GM21717 (cell line): ENCODE measurements around the gene AHDC1.
"Not testable (repeated sequence)": the region's sequence is repeated elsewhere in the genome, so short reads cannot be mapped to it uniquely, and the experiment has no call there.

Experiments
- ATAC-seq: cut with Tn5 transposase; IDR thresholded peaks from one replicate; pipeline ENCODE4 v1.9.1; 2021; ENCODE audit warnings: mild to moderate bottlenecking, moderate library complexity; ENCODE audit not compliant: unreplicated experiment

The AHDC1 gene, protein sequence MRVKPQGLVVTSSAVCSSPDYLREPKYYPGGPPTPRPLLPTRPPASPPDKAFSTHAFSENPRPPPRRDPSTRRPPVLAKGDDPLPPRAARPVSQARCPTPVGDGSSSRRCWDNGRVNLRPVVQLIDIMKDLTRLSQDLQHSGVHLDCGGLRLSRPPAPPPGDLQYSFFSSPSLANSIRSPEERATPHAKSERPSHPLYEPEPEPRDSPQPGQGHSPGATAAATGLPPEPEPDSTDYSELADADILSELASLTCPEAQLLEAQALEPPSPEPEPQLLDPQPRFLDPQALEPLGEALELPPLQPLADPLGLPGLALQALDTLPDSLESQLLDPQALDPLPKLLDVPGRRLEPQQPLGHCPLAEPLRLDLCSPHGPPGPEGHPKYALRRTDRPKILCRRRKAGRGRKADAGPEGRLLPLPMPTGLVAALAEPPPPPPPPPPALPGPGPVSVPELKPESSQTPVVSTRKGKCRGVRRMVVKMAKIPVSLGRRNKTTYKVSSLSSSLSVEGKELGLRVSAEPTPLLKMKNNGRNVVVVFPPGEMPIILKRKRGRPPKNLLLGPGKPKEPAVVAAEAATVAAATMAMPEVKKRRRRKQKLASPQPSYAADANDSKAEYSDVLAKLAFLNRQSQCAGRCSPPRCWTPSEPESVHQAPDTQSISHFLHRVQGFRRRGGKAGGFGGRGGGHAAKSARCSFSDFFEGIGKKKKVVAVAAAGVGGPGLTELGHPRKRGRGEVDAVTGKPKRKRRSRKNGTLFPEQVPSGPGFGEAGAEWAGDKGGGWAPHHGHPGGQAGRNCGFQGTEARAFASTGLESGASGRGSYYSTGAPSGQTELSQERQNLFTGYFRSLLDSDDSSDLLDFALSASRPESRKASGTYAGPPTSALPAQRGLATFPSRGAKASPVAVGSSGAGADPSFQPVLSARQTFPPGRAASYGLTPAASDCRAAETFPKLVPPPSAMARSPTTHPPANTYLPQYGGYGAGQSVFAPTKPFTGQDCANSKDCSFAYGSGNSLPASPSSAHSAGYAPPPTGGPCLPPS (N-terminal part only)

DNA sequence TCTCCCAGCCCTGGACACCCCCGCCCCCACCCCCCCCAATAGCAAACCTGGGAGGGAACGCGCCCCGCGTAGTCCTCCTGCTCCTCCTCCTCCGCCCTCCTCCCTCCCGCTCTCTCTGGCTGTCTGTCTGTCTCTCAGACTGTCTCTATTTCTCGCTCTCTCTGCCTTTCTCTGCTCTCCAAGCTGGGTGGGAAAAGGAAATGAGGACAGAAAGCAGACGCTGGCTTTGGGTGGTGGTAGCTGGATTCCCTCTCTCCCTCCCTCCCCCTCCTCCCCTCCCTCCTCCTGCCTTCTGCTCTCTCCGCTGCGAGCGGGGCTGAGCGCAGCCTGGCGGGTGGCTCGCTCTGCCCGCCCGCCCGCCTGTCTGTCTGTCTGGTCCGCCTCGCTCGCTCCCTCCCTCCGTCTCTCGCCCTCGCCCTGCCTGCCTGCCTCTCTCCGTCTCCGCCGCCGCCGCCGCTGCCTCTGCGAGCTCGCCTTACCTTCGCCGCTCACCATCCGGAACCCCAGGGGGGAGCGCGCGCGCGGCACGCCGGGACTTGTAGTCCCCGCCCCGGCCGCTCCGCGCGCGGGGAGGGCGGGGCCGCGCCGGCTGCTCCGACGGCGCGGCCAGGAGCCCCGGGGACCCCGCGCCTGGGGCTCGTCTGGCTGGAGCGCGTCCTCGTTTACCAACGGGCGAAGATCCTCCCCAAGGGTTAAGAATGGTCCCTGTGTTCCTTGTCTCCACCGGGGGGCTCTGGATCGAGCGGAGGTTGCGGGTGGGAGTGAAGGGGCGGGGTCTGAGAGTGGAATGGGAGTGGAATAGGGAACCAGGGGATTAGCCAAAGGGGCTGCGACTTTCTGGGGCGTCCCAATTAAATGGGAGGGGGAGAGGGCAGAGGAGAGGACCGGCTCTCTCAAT is at the start of gene AHDC1:
Gene AHDC1 (minus strand): TSS at position 464 of the 898 bp plus-strand sequence. CDS start 52,029 bp downstream, outside the sequence.
- peak; percentile 39 for ATAC-seq

DNA sequence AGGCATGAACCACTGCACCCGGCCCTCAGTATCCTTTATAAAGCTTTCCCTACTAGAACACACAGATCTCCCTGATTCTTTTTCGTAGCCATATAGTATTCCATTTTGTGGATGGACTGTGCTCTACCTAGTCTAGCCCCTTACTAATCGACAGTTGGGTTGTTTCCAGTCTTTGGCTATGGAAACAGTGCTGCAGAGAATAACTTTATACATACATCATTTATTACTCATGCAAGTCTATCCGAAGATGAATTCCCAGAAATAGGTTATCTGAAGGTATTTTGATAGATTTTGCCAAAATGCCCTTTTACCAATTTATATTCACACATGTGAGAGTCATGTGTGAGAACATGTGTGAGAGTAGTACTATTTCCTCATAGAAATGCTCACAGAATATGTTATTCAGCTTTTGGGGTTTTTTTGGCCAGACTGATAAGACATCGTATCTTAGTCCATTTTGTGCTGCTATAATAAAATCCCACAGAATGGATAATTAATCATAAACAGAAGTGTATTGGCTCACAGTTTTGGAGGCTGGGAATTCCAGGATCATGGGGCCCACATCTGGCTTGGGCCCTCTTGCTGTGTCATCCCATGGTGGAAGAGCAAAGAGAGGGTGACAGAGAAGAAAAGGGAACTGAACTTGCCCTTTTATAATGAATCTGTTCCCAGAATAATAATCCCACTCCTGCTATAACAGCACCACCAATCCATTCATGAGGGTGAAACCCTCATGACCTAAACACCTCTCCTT is 48.3 kb upstream of the AHDC1 start:
- ATAC-seq: no peak

DNA sequence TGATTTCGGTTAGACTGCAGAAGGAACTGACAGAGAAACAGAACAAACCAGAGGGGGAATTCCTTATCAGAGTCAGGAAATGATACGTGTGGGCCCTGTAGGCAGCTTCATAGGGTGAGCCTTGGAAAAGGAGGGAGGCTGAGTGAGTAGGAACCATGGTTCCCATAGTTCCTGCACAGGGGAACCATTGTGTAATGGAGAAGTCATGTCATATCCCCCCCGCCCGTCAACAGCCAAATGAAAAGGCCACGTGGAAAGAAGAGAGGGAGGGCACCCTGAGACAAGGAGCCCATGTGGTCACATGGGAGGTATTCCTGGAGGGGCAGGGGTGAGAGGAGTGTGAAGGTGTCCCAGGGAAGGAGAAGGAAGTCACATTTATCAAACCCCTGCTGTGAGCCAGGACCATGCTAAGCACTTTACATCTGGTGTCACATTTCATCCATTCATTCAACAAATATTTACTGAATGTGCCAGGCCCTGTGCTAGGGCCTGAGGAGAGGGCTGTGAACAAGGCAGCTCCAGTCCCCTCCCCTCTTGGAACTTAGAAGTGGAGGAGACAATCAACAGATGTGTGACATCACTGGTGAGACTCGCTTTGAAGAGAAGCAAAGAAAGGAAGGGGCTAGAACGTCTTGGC is 46.7 kb upstream of the AHDC1 start:
- ATAC-seq: no peak

DNA sequence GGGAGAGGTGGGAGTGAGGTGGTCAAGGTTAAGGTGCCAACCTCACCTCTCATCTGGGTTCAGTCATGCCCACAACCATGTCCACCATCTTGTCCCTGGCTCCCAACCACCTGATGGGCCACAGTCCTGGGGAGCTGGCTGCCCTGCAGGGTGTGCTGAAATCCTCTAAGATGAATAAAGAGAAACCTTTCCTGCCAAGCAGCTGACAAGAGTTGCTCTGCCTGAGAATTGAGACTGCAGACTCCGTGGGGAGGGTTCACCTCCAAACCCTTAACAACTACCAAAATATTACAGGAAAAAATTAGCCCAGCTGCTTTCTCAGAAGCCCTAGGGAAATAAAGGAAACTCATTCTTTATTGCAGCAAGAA is 46.2 kb upstream of the AHDC1 start:
- ATAC-seq: no peak

DNA sequence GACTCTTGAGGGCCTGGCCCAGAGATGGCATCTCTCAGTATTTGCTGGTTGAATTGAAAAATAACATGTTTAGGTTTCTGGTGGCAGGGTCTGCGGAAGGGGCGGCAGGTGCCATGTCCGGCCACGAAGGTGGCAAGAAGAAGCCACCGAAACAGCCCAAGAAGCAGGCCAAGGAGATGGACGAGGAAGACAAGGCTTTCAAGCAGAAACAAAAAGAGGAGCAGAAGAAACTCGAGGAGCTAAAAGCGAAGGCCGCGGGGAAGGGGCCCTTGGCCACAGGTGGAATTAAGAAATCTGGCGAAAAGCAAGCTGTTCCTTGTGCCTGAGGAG is 45.3 kb upstream of the AHDC1 start:
- ATAC-seq: no peak

DNA sequence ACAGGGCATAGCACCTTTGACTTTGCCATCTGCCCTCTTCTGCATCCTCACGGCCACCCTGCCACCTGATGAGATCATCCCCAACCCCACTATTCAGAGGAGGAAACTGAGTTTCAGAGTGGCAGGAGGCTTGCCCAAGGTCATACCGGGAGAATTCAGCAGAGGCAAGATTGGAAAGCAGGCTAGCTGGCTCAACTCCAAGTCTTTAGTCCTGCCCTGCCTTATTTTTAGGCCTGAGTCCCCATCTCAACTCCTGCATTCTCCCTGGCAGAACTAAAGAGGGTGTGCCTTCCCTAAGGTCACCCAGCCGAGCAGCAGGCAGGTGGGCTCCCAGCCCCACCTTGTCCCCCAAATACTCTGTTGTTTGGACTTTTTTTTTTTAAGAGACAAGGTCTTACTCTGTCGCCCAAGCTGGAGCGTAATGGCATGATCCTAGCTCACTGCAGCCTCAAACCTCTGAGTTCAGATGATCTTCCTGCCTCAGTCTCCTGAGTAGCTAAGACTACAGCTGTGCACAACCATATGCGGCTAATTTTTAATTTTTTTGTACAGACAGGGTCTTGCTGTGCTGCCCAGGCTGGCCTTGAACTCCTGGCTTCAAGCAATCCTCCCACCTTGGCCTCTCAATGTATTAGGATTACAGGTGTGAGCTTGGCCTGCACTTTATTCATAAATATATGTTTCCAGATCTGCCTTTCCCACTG is 44.8 kb upstream of the AHDC1 start:
- no peak for ATAC-seq

DNA sequence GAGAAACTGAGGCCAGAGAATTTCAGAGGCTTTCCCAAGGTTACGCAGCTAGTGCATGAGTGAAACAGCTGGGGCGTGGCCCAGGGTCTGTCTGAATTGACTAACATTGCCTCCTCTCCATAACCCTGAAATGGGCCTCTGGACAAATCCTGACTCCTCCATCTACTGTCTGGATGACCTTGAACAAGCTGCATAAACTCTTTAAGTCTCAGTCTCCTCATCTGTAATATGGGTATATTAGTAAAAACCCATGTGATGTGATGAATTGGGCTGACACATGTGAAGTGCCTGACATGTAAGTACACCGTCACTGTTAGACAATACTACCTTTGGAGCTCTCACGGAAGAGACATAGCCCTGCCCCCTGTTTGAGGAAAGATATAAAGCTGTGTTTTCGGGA is 43.4 kb upstream of the AHDC1 start:
- ATAC-seq: no peak

DNA sequence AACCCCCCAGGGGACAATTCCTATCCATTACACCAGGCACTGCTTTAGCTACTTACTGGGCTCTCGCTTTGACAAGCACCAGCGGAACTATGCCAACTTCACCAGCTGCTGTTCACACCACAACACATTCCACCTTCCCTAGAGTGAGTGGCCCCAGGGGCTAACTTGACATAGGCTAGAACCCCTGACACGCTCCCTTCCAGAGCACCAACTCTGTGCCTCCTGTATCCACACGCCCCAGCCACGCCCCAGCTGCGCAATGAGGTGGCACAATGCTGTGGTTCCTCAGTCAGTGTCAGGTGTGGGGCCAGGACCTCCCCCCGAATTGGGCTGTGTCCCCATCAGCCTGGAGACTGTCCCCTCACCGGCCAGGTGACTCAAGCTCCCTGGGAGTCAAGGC is 42.7 kb upstream of the AHDC1 start:
- ATAC-seq: no peak

DNA sequence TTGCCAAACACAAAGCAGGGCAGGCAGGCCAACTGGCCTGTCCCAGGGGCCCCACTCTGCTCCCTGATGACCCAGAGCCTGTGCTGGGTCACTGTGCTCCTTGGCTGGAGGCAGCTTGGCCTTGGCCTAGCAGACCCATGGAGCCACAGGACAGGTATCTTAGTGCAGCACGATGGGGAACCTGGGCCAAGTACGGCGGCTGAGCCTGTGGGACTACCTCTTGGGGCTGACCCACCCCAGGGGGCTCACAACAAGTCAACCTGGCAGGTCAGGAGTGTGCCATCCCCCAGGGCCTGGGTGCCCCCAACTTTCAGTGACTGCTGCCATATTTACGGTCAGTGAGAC is 41.1 kb upstream of the AHDC1 start:
- ATAC-seq: no peak

DNA sequence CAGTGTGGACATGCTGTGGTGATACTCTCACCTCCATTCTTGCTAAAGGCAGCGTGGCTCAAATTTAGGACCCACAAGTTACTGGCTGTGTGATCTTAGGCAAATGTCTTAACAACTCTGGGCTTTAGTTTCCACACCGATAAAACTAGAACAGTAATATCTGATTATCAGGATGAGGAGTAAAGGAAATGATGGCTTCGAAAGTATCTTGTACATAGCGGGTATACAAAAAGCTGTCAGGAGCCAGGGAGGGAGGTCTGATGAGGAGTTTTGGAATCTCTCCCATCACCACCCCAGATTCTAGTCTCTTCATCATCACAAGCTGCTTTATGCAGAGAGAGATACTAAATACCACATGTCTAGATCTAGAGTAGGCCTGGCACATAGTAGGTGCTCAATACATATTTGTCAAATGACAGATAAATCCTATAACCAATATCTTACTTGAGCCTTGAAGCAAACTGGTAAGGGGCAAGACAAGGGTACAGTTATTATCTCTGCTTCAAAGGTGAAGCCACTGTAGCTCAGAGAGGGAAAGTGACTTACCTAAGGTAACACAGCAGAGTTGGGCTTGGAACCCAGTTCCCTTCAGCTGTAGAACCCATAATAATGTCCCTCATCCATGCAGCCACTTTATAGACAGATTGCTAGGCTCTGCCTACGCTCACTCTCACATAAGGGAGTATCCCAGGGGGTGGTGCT is 40.6 kb upstream of the AHDC1 start:
- no peak for ATAC-seq

DNA sequence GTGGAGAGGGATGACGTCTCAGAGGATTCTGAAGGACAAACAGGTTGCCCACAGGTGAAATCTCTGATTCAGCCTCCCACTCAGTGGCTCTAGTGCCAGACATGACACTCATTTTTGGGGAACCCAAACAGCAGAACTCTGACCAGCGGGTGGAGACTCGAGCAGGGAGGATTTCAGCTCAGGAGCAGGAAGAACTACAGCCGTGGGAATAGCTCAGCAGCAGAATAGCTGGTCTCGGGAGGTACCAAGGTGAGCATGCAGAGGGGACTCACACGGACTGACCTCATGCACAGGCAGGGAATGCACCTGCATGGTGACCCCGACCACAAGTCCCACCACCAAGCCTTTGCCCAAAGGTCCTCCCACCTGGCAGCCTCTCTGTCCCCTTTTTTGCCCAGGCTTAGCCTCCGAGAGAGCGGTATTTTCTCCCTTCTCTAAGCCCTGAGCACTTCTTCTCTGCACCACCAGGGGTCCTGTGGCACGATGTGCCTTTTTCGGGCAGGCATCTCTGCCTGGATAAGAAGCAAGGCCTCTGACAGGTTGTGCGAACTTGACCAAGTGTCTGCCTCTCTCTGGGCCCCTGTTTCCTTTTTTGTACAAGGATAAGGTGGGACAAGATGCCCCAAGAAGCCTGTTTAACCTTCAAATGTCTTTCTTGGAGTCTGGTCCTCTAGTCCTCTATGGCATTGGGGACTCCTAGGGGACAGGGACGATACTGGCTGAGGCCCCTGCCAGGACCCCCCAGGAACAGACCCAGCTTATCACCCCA is 39.8 kb upstream of the AHDC1 start:
- peak; percentile 51 for ATAC-seq

DNA sequence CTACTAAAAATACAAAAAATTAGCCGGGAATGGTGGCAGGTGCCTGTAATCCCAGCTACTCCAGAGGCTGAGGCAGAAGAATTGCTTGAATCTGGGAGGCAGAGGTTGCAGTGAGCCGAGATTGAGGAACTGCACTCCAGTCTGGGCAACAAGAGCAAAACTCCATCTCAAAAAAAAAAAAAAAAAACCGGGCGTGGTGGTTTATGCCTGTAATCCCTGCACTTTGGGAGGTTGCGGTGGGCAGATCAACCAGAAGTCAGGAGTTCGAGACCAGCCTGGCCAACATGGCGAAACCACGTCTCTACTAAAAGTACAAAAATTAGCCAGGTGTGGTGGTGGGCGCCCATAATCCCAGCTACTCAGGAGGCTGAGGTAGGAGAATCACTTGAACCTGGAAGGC is 36.6 kb upstream of the AHDC1 start:
- not testable (repeated sequence) for ATAC-seq

DNA sequence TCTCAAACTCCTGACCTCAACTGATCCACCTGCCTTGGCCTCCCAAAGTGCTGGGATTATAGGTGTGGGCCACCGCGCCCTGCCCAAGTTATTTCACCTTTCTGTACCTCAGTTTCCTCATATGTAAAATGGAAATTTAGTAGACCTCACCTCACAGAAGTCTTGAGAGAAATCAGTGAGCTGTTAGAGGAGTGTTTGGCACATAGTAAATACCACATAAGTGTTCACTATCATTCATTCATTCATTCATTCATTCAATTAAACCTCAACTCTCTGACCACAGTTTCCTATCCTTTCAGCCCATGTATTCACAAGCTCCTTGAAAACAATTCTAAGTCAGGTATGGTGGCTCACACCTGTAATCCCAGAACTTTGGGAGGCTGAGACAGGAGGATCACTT is 34.9 kb upstream of the AHDC1 start:
- ATAC-seq: no peak

DNA sequence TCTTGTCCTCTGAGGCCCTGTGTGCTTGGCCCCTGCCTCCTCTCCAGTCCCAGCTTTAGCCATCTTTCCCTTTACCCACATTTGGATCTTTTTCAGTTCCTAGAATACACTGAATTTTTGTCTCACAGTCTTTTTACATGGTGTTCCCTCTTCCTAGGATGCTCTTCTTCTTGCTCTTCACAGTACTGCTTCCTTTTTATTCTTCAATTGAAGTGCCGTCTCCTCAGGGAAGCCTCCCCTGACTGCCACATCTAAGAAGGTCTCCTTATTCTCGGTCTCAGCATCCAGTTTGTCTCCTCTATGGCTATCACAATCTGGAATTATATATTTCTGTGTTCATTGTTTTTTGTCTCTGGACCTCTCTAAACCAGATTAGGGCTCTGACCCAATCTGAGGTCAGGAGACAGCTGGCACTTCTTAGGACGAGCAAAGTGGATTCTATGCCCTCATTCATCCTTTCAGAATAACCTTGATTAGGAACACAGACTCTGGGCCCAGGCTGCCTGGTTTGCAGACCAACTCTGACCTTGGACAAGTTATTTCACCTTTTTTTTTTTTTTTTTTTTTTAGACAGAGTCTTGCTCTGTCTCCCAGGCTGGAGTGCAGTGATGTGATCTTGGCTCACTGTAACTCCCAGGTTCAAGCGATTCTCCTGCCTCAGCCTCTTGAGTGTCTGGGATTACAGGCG is 34.2 kb upstream of the AHDC1 start:
- no peak for ATAC-seq

DNA sequence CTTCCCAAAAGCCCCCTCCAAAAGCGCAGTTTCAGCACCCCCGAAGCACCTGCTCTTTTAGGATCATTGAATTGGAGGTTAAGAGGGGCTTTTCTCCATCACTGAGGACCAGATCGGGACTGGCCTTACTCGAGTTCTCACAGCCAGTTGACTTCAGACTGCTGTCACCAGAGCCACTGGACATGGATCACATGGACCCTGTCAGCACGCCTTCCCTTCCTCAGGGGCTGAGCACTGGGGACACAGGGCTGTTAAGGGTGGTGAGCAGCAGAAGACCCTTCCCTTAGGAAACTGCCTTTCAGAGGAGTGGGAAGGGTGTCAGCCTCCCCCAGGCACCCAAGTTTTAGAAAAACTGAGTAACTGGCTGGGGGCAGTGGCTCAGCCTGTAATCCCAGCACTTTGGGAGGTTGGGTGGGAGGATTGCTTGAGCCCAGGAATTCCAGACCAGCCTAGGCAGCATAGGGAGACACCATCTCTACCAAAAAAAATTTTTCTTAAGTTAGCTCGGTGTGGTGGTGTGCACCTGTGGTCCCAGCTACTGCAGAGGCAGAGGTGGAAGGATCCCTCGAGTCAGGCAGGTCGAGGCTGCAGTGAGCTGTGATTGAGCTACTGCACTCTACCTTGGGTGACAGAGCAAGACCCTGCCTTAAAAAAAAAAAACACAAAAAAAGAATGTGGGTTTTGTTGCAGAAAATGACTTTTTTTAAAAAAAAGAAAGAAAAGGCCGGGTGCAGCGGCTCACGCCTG is 31.6 kb upstream of the AHDC1 start:
- ATAC-seq: no peak

DNA sequence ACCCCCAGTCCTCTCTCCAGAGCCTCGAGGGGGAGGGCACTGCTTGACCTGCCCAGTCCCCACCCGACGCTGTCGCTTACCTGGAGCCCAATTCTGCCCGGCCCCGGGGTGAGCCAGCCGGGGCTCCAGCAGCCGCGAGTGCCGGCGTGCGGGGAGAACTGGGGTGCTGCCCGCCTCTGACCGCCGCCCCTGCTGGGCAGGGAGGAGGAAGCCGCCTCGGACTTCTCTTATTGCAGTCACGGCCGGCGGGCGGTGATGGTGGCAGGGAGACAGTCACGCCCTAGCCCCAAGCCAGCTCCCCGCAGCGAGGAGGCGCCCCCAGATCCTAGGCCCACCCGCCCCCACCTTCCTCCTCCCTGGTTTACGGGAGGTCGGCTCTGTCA is 31.0 kb upstream of the AHDC1 start, which contains the start of gene FGR:
Gene FGR (minus strand): TSS at position 201 of the 383 bp plus-strand sequence. CDS start 11,269 bp downstream, outside the sequence.
- no peak for ATAC-seq
